ENCODE measurements around the gene GUCA1A.
"Not testable (repeated sequence)": the region's sequence is repeated elsewhere in the genome, so short reads cannot be mapped to it uniquely, and the experiment has no call there.

Gene GUCA1A

DNA sequence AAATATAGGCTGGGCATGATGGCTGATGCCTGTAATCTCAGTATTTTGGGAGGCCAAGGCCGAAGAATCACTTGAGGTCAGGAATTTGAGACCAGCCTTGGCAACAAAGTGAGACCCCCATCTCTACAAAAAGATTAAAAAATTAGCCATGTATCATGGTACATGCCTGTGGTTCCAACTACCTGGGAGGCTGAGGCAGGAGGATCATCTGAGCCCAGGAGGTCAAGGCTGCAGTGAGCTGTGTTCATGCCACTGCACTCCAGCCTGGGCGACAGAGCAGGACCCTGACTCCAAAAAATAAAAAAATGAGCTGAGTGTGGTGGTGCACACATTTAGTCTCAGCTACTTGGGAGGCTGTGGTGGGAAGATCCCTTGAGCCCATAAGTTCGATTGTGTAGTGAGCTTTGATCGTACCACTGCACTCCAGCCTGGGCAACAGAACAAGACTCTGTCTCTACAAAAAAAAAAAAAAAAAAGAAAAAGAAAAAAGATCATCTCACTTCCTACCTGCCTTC lies 31.7 kb downstream of the GUCA1A start:
- no peak overlapping the region for H3K4me3 ChIP-seq (replicated peaks; ENCODE audit: low read depth, low read length)
- DNase-seq (ENCODE audit: extremely low read depth, low read depth) = no peak
- TF ChIP-seq, protein P1, sequence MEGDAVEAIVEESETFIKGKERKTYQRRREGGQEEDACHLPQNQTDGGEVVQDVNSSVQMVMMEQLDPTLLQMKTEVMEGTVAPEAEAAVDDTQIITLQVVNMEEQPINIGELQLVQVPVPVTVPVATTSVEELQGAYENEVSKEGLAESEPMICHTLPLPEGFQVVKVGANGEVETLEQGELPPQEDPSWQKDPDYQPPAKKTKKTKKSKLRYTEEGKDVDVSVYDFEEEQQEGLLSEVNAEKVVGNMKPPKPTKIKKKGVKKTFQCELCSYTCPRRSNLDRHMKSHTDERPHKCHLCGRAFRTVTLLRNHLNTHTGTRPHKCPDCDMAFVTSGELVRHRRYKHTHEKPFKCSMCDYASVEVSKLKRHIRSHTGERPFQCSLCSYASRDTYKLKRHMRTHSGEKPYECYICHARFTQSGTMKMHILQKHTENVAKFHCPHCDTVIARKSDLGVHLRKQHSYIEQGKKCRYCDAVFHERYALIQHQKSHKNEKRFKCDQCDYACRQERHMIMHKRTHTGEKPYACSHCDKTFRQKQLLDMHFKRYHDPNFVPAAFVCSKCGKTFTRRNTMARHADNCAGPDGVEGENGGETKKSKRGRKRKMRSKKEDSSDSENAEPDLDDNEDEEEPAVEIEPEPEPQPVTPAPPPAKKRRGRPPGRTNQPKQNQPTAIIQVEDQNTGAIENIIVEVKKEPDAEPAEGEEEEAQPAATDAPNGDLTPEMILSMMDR (IDR thresholded peaks at IDR 0.05; ENCODE audit: low read depth, low read length, missing control alignments) = no peak

DNA sequence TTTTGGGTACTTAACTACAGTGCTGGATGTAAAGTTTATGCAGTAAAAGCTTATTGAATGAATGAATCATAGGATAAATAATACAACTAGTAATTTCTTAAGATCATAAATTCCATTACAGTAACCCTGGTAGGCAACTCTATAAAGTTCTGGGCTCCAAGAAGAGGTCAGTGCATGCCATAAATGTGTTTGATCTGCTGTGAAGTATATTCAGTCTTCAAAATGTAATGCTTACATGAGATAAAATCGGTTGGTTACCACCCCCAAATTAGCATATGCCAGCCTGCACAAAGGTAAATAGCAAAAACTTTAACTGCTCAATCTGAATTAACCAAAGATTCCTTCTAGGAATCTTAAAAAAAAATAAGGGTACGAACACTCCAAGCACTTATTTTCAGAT lies 34.4 kb downstream of the GUCA1A start:
- DNase-seq (ENCODE audit: extremely low read depth, low read depth); H3K4me3 ChIP-seq (replicated peaks; ENCODE audit: low read depth, low read length): not testable (repeated sequence)

DNA sequence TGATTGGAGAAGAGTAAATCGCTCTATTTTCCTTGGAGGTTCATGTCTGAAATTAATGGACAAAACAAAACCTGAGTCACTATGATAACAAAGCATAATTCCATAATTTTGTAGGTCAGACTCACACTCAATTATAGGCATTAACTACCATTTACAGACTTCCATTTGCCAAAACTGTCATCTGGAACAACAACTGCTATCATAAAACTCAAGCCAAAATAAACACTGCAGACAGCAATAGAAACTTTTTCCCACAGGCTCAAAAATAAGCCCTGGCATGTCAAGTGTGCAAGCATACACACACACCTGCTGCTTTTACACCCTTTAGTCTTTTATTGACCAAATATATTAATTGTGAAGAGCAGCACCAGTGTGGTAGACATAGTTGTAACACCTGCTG lies 37.4 kb downstream of the GUCA1A start:
- TF ChIP-seq, protein P1 (IDR thresholded peaks at IDR 0.05; ENCODE audit: low read depth, low read length, missing control alignments) = no peak
- no peak overlapping the region for H3K4me3 ChIP-seq (replicated peaks; ENCODE audit: low read depth, low read length)
- no peak for DNase-seq (ENCODE audit: extremely low read depth, low read depth)

DNA sequence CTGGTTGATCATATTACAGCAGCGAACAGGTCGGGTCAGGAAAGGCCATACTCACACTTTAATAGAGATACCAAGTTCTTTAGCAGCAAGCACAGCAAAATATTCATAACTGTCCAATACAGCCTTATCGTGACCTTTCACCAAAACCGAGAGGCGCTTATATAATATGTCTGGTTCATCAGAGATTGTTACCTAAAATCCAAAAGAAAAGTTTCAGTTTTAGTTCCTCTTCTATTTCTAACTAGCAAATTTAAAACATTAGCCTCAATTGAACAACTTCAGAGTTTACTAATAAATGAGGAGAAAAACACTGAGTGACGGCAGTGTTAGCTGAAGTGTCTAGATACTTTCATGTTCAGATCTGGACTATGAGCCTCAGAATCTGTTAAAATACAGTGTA lies 38.6 kb downstream of the GUCA1A start:
- no peak for DNase-seq (ENCODE audit: extremely low read depth, low read depth)
- TF ChIP-seq, protein P1 (IDR thresholded peaks at IDR 0.05; ENCODE audit: low read depth, low read length, missing control alignments) = no peak
- H3K4me3 ChIP-seq (replicated peaks; ENCODE audit: low read depth, low read length) = no peak overlapping the region

DNA sequence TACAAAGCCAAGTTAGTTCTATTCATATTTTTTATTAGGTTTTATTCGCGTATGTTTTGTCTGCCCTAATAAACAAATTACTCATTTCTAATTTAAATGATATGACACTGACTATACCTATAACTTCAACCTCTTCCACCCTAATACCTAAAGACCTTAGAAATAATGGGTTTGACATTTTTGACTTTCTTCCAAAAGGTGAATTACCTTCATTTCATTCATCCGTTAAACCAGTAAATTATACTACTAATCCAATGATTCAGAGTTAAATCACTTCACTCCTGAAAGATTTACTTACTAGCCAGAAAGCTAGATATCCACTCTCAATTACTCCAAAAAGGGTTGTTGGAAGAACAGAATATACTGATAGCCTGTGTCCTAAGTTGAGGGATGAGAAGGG lies 39.3 kb downstream of the GUCA1A start:
- TF ChIP-seq, protein P1 (IDR thresholded peaks at IDR 0.05; ENCODE audit: low read depth, low read length, missing control alignments) = no peak

DNA sequence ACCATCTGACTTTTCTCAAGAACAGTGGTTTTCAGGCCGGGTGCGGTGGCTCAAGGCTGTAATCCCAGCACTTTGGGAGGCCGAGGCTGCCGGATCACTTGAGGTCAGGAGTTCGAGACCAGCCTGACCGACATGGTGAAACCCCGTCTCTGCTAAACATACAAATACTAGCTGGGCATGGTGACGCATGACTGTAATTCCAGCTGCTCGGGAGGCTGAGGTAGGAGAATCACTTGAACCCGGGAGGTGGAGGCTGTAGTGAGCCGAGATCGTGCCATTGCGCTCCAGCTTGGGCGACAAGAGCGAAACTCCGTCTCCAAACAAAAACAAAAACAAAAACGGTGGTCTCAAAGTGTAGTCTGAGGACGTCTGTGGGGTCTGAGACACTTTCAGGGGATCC lies 43.3 kb downstream of the GUCA1A start:
- not testable (repeated sequence) for DNase-seq (ENCODE audit: extremely low read depth, low read depth)
- H3K4me3 ChIP-seq (replicated peaks; ENCODE audit: low read depth, low read length) = peak overlapping the region; percentile 68

More for the DNA sequence above, 39.3 kb downstream of the GUCA1A start:
- DNase-seq (ENCODE audit: extremely low read depth, low read depth) = no peak
- H3K4me3 ChIP-seq (replicated peaks; ENCODE audit: low read depth, low read length) = no peak overlapping the region

DNA sequence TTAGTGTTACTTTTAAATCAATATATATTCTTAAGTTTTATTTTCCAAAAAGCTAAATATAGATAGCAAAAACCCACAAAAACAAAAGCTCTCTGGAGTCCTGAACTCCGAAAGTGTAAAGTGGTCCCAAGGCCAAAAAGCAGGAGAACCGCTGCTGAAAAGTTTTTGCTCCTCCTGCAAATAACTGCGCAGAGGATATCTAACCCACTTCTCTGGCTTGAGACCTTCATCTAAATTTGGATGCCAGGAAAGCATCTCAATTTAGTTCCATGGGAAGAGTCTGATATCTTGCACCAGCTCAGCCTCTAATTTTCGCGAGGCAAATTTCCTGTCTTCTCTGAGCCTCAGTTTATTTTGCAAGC lies 44.0 kb downstream of the GUCA1A start:
- H3K4me3 ChIP-seq (replicated peaks; ENCODE audit: low read depth, low read length) = peak overlapping the region; percentile 68
- DNase-seq (ENCODE audit: extremely low read depth, low read depth) = no peak
- TF ChIP-seq, protein P1 (IDR thresholded peaks at IDR 0.05; ENCODE audit: low read depth, low read length, missing control alignments) = no peak

DNA sequence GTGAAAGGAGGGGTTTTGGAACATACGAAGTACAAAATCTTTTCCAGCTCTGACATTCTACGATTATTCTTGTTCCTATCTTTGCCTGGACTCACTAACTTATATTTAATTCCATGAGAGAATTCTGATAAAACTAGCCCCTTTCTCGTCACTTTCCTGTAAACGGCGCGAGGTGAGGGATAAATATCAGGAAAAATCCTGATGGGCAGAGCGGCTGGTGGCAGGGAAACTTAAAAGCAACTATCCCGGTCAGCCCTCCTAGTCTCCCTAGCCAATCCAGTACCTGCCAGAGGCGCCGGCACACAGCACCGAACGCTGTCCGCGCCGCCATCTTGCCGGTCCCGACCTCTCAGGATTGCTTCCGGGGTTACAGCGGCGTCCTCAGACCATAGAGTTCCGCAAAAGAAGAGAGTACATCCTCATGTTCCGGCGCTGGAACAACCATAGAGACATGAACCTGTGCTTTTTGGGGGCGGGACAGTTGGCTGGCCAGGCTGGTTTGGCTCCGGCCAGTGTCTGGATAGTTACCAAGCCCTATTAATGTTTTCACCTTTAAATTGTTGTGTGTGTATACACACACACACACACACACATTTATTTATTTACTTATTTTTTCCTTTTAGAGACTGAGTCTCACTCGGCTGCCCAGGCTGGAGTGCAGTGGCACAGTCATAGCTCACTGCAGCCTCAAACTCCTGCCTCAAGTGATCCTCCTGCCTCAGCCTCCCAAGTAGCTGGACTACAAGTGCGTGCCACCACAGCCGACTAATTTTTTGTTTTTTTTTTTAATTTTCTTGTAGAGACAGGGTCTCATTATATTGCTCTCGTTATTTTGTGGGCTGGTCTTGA lies 44.6 kb downstream of the GUCA1A start, which contains the start of gene MRPS10:
Gene MRPS10 (minus strand): TSS at position 343 of the 849 bp plus-strand sequence. CDS start 12 bp downstream, at position 331.
- DNase-seq (ENCODE audit: extremely low read depth, low read depth) = peak; percentile 90
- H3K4me3 ChIP-seq (replicated peaks; ENCODE audit: low read depth, low read length) = peak within 1 kb of the TSS; percentile 68
- TF ChIP-seq, protein P1 (IDR thresholded peaks at IDR 0.05; ENCODE audit: low read depth, low read length, missing control alignments) = no peak

Measured in HFF-Myc (cell line).